HG03432 (cell line): ENCODE measurements around the gene VPS4B.
A peak's percentile ranks its signal among the peaks of the same experiment; 100 is the strongest.
"Not testable (repeated sequence)": the region's sequence is repeated elsewhere in the genome, so short reads cannot be mapped to it uniquely, and the experiment has no call there.

Experiments
- ATAC-seq: cut with Tn5 transposase; IDR thresholded peaks from one replicate; pipeline ENCODE4 v1.9.1; 2021; ENCODE audit warnings: mild to moderate bottlenecking, moderate library complexity; ENCODE audit not compliant: unreplicated experiment

The VPS4B gene

GRCh38 chr18:63422087-63422863 is at the start of gene VPS4B:
TSS of gene VPS4B (minus strand) at chr18:63422476. CDS start at chr18:63422259, 217 bp downstream.
- peak; percentile 90 for ATAC-seq

- ATAC-seq = no peak
Measured at GRCh38 chr18:63470751-63471150, 48.5 kb upstream of the VPS4B start.

GRCh38 chr18:63468575-63468974 is 46.3 kb upstream of the VPS4B start:
- no peak for ATAC-seq

- no peak for ATAC-seq
Measured at GRCh38 chr18:63467699-63468098, 45.4 kb upstream of the VPS4B start.

- no peak for ATAC-seq
Measured at GRCh38 chr18:63465059-63465458, 42.8 kb upstream of the VPS4B start.

GRCh38 chr18:63464434-63464833 is 42.2 kb upstream of the VPS4B start:
- ATAC-seq = no peak

- no peak for ATAC-seq
Measured at GRCh38 chr18:63460414-63460813, 38.1 kb upstream of the VPS4B start.

- no peak for ATAC-seq
Measured at GRCh38 chr18:63457977-63458376, 35.7 kb upstream of the VPS4B start.

GRCh38 chr18:63454497-63454896 is 32.2 kb upstream of the VPS4B start:
- ATAC-seq = no peak

- not testable (repeated sequence) for ATAC-seq
Measured at GRCh38 chr18:63452751-63453150, 30.5 kb upstream of the VPS4B start.

- no peak for ATAC-seq
Measured at GRCh38 chr18:63451799-63452660, 29.8 kb upstream of the VPS4B start.

GRCh38 chr18:63449426-63449825 is 27.1 kb upstream of the VPS4B start:
- ATAC-seq = no peak

GRCh38 chr18:63447066-63447465 is 24.8 kb upstream of the VPS4B start:
- ATAC-seq = no peak

GRCh38 chr18:63446266-63446665 is 24.0 kb upstream of the VPS4B start:
- no peak for ATAC-seq

- no peak for ATAC-seq
Measured at GRCh38 chr18:63445037-63445436, 22.8 kb upstream of the VPS4B start.

- ATAC-seq = peak; percentile 57
Measured at GRCh38 chr18:63444580-63444979, 22.3 kb upstream of the VPS4B start.

- ATAC-seq = no peak
Measured at GRCh38 chr18:63443829-63444228, 21.6 kb upstream of the VPS4B start.

- no peak for ATAC-seq
Measured at GRCh38 chr18:63440881-63441280, 18.6 kb upstream of the VPS4B start.

- no peak for ATAC-seq
Measured at GRCh38 chr18:63440219-63440618, 17.9 kb upstream of the VPS4B start.

- ATAC-seq = peak; percentile 67
Measured at GRCh38 chr18:63439334-63439733, 17.1 kb upstream of the VPS4B start.

GRCh38 chr18:63438181-63438580 is 15.9 kb upstream of the VPS4B start:
- ATAC-seq = no peak

- no peak for ATAC-seq
Measured at GRCh38 chr18:63433334-63433866, 11.1 kb upstream of the VPS4B start.
